ENCODE results near the gene NR2E1.

Gene NR2E1

GRCh38 chr6:108145639-108146038, 20.2 kb upstream of the NR2E1 start:
- no peak for DNase-seq (ENCODE audit: low read depth)
- no peak overlapping the region for H3K4me3 ChIP-seq (ENCODE audit: low read depth, low read length)

GRCh38 chr6:108152446-108152845, 13.4 kb upstream of the NR2E1 start:
- no peak overlapping the region for H3K4me3 ChIP-seq (ENCODE audit: low read depth, low read length)
- DNase-seq (ENCODE audit: low read depth), result no peak

GRCh38 chr6:108156180-108156937, 9.5 kb upstream of the NR2E1 start:
- no peak overlapping the region for H3K4me3 ChIP-seq (ENCODE audit: low read depth, low read length)
- no peak for DNase-seq (ENCODE audit: low read depth)

- no peak for DNase-seq (ENCODE audit: low read depth)
Observed at GRCh38 chr6:108156938-108157233, 8.9 kb upstream of the NR2E1 start.

GRCh38 chr6:108157234-108157980, 8.4 kb upstream of the NR2E1 start:
- DNase-seq (ENCODE audit: low read depth), result no peak
- no peak overlapping the region for H3K4me3 ChIP-seq (ENCODE audit: low read depth, low read length)

More at GRCh38 chr6:108156938-108157233, 8.9 kb upstream of the NR2E1 start:
- H3K4me3 ChIP-seq (ENCODE audit: low read depth, low read length), result no peak overlapping the region

GRCh38 chr6:108157981-108158525, 7.8 kb upstream of the NR2E1 start:
- H3K4me3 ChIP-seq (ENCODE audit: low read depth, low read length), result no peak overlapping the region
- no peak for DNase-seq (ENCODE audit: low read depth)

- DNase-seq (ENCODE audit: low read depth), result no peak
- H3K4me3 ChIP-seq (ENCODE audit: low read depth, low read length), result no peak overlapping the region
Observed at GRCh38 chr6:108159981-108160380, 5.8 kb upstream of the NR2E1 start.

GRCh38 chr6:108161724-108162282, 4.0 kb upstream of the NR2E1 start:
- DNase-seq (ENCODE audit: low read depth), result no peak
- H3K4me3 ChIP-seq (ENCODE audit: low read depth, low read length), result no peak overlapping the region

- DNase-seq (ENCODE audit: low read depth), result no peak
- H3K4me3 ChIP-seq (ENCODE audit: low read depth, low read length), result no peak overlapping the region
Observed at GRCh38 chr6:108163267-108163643, 2.6 kb upstream of the NR2E1 start.

GRCh38 chr6:108163644-108164542, 1.9 kb upstream of the NR2E1 start:
- no peak overlapping the region for H3K4me3 ChIP-seq (ENCODE audit: low read depth, low read length)
- DNase-seq (ENCODE audit: low read depth), result no peak

GRCh38 chr6:108164543-108164814, 1.3 kb upstream of the NR2E1 start:
- H3K4me3 ChIP-seq (ENCODE audit: low read depth, low read length), result no peak overlapping the region
- DNase-seq (ENCODE audit: low read depth), result no peak

- H3K4me3 ChIP-seq (ENCODE audit: low read depth, low read length), result no peak overlapping the region
- DNase-seq (ENCODE audit: low read depth), result no peak
Observed at GRCh38 chr6:108164815-108165706, 761 bp upstream of the NR2E1 start.

GRCh38 chr6:108166664-108167448, 1.0 kb downstream of the NR2E1 start:
- no peak for DNase-seq (ENCODE audit: low read depth)
- no peak overlapping the region for H3K4me3 ChIP-seq (ENCODE audit: low read depth, low read length)

- no peak for DNase-seq (ENCODE audit: low read depth)
- no peak overlapping the region for H3K4me3 ChIP-seq (ENCODE audit: low read depth, low read length)
Observed at GRCh38 chr6:108167449-108168089, 1.7 kb downstream of the NR2E1 start.

- no peak for DNase-seq (ENCODE audit: low read depth)
- H3K4me3 ChIP-seq (ENCODE audit: low read depth, low read length), result no peak overlapping the region
Observed at GRCh38 chr6:108168090-108168463, 2.3 kb downstream of the NR2E1 start.

GRCh38 chr6:108168501-108169463, 3.0 kb downstream of the NR2E1 start:
- no peak overlapping the region for H3K4me3 ChIP-seq (ENCODE audit: low read depth, low read length)
- no peak for DNase-seq (ENCODE audit: low read depth)

Data from skeletal muscle cell (primary cell).